ENCODE data around the gene UGT1A8. TPM values are rescaled to one million over a fixed set of nuclear protein-coding genes. Genes with fewer than 3 reads are reported as not detected.
"Not testable (repeated sequence)": the region's sequence is repeated elsewhere in the genome, so short reads cannot be mapped to it uniquely, and the experiment has no call there.

Gene UGT1A8
- total RNA-seq, result not detected

GRCh38 chr2:233617476-233617875, at the start of gene UGT1A8:
Gene UGT1A8 (plus strand): TSS chr2:233617633. CDS start chr2:233617708, 75 bp downstream.
- H3K9me3 Mint-ChIP-seq; H3K4me3 Mint-ChIP-seq; CTCF ChIA-PET; intact Hi-C loops (cut with micrococcal nuclease); H3K4me1 Mint-ChIP-seq (ENCODE audit: low read depth); H3K27ac Mint-ChIP-seq; DNase-seq; H3K36me3 Mint-ChIP-seq (ENCODE audit: low read depth): not testable (repeated sequence)
- peaks cover 30% of the 10 kb centered on the region for H3K27me3 Mint-ChIP-seq (ENCODE audit: low read depth)

GRCh38 chr2:233571001-233571400, 46.4 kb upstream of the UGT1A8 start:
- no peak overlapping the region for H3K4me3 Mint-ChIP-seq
- no peaks in the 10 kb centered on the region for H3K36me3 Mint-ChIP-seq (ENCODE audit: low read depth)
- no peaks in the 10 kb centered on the region for H3K4me1 Mint-ChIP-seq (ENCODE audit: low read depth)
- intact Hi-C loops (cut with micrococcal nuclease), result no loop called here
- CTCF ChIA-PET, result no interaction called here
- H3K27me3 Mint-ChIP-seq (ENCODE audit: low read depth), result no peaks in the 10 kb centered on the region
- H3K27ac Mint-ChIP-seq, result no peak overlapping the region
- no peak for DNase-seq
- no peaks in the 10 kb centered on the region for H3K9me3 Mint-ChIP-seq

GRCh38 chr2:233571462-233571861, 46.0 kb upstream of the UGT1A8 start:
- intact Hi-C loops (cut with micrococcal nuclease), result no loop called here
- H3K4me3 Mint-ChIP-seq, result no peak overlapping the region
- H3K27me3 Mint-ChIP-seq (ENCODE audit: low read depth), result no peaks in the 10 kb centered on the region
- CTCF ChIA-PET, result no interaction called here
- H3K4me1 Mint-ChIP-seq (ENCODE audit: low read depth), result no peaks in the 10 kb centered on the region
- no peak for DNase-seq
- H3K9me3 Mint-ChIP-seq, result no peaks in the 10 kb centered on the region
- no peaks in the 10 kb centered on the region for H3K36me3 Mint-ChIP-seq (ENCODE audit: low read depth)
- H3K27ac Mint-ChIP-seq, result no peak overlapping the region

DNA sequence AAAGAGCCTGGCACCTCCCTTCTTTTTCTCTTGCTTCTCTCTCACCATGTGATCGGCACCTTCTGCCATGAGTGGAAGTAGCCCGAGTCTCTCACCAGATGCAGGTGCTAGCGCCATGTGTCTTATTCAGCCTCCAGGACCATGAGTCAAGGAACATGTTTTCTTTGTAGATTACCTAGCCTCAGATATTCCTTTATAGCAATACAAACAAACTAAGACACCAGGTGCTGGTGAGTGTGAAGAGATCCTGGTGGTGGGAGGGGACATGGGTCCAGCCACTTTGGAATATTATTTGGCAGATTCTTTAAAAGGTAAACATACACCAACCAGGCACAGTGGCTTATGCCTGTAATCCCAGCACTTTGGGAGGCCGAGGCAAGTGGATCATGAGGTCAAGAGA, 45.0 kb upstream of the UGT1A8 start:
- H3K36me3 Mint-ChIP-seq (ENCODE audit: low read depth), result no peaks in the 10 kb centered on the region
- H3K4me1 Mint-ChIP-seq (ENCODE audit: low read depth), result no peaks in the 10 kb centered on the region
- no peak overlapping the region for H3K27ac Mint-ChIP-seq
- peaks cover 2% of the 10 kb centered on the region for H3K9me3 Mint-ChIP-seq
- no peak for DNase-seq
- H3K27me3 Mint-ChIP-seq (ENCODE audit: low read depth), result no peaks in the 10 kb centered on the region
- intact Hi-C loops (cut with micrococcal nuclease), result no loop called here
- CTCF ChIA-PET, result no interaction called here
- no peak overlapping the region for H3K4me3 Mint-ChIP-seq

DNA sequence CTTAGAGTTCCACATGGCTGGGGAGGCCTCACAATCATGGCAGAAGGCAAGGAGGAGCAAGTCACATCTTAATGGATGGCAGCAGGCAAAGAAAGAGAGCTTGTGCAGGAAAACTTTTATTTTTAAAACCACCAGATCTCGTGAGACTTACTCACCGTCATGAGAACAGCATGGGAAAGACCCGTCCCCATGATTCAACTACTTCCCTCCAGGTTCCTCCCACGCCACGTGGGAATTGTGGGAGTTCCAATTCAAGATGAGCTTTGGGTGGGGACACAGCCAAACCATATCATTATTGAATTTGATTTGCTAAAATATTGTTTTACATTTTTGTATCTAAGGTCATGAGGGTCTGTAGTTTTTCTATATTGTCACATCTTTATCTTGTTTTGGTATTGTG, 40.1 kb upstream of the UGT1A8 start:
- CTCF ChIA-PET; H3K36me3 Mint-ChIP-seq (ENCODE audit: low read depth); H3K4me1 Mint-ChIP-seq (ENCODE audit: low read depth); intact Hi-C loops (cut with micrococcal nuclease); H3K27me3 Mint-ChIP-seq (ENCODE audit: low read depth); H3K9me3 Mint-ChIP-seq; H3K4me3 Mint-ChIP-seq; DNase-seq; H3K27ac Mint-ChIP-seq: not testable (repeated sequence)

DNA sequence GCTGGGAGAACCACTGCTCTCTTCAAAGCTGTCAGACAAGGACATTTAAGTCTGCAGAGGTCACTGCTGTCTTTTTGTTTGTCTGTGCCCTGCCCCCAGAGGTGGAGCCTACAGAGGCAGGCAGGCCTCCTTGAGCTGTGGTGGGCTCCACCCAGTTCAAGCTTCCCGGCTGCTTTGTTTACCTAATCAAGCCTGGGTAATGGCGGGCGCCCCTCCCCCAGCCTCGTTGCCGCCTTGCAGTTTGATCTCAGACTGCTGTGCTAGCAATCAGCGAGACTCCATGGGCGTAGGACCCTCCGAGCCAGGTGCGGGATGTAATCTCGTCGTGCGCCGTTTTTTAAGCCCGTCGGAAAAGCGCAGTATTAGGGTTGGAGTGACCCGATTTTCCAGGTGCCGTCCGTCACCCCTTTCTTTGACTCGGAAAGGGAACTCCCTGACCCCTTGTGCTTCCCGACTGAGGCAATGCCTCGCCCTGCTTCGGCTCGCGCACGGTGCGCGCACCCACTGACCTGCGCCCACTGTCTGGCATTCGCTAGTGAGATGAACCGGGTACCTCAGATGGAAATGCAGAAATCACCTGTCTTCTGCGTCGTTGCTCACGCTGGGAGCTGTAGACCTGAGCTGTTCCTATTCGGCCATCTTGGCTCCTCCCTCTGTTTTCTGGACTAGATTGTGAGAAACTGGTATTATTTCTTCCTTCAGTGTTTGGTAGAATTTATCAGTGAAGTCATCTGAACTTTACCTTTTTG, 34.0 kb upstream of the UGT1A8 start:
- H3K36me3 Mint-ChIP-seq (ENCODE audit: low read depth); H3K4me3 Mint-ChIP-seq; H3K4me1 Mint-ChIP-seq (ENCODE audit: low read depth); DNase-seq; intact Hi-C loops (cut with micrococcal nuclease); H3K27ac Mint-ChIP-seq; H3K9me3 Mint-ChIP-seq: not testable (repeated sequence)
- peaks cover 13% of the 10 kb centered on the region for H3K27me3 Mint-ChIP-seq (ENCODE audit: low read depth)
- CTCF ChIA-PET, result interaction anchor here (1.2 kb wide), 1 partner anchor 26 kb away, joined by 3 read pairs; no protein-coding TSS in a partner anchor

GRCh38 chr2:233584210-233584609, 33.2 kb upstream of the UGT1A8 start:
- Mint-ChIP-seq H3K27ac (no peak overlapping the region), H3K9me3 (no peaks in the 10 kb centered on the region), H3K36me3 (ENCODE audit: low read depth) (peaks cover 3% of the 10 kb centered on the region), H3K27me3 (ENCODE audit: low read depth) (peaks cover 13% of the 10 kb centered on the region), H3K4me3 (no peak overlapping the region), H3K4me1 (ENCODE audit: low read depth) (no peaks in the 10 kb centered on the region)
- intact Hi-C loops (cut with micrococcal nuclease), result no loop called here
- CTCF ChIA-PET, result interaction anchor here (1.2 kb wide), 1 partner anchor 27 kb away, joined by 3 read pairs; no protein-coding TSS in a partner anchor
- no peak for DNase-seq

DNA sequence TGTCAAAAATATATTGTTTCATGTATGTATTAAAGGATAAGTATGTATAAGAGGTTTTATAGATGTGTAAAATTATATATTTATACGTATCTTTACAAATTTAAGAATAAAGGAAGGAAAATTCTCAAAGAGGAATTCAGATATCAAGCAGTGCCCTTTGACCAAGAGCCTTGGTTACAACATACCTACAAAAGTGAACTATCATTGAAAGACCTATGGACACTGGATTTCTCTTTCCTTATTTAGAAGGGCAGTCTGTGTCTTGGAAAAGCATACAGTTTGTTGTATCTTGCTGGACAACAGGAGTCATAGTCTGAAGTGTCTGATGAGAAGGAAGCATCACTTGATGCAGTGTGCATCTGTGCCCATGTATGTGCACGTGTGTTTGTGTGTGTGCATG, 29.0 kb upstream of the UGT1A8 start:
- Mint-ChIP-seq H3K4me1 (ENCODE audit: low read depth) (no peaks in the 10 kb centered on the region), H3K9me3 (no peaks in the 10 kb centered on the region), H3K27me3 (ENCODE audit: low read depth) (peaks cover 15% of the 10 kb centered on the region), H3K4me3 (no peak overlapping the region), H3K27ac (no peak overlapping the region), H3K36me3 (ENCODE audit: low read depth) (peaks cover 3% of the 10 kb centered on the region)
- DNase-seq, result no peak
- CTCF ChIA-PET, result no interaction called here
- intact Hi-C loops (cut with micrococcal nuclease), result no loop called here

- not testable (repeated sequence) for DNase-seq; H3K36me3 Mint-ChIP-seq (ENCODE audit: low read depth); H3K9me3 Mint-ChIP-seq
Observed at GRCh38 chr2:233592706-233593105, 24.7 kb upstream of the UGT1A8 start.

DNA sequence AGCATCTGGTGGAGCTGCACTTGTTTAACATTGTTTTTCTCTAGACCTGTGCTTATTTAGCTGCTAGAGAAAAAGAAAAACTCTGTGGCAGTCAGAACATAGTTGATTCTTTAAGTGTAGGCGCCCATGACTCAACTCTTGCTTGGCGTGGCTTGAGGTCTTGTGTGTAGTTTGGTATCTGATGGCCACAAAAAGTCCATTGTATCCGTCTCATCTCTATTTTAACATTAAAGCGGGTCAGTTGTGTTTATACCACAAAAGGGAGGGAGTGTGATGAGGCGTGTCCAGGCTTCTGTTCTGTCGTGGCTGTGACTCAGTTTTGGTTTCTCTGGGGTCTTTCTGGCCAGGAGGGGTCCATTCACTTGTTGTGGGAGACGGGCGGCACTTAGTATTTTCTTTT, 24.2 kb upstream of the UGT1A8 start:
- no peak for DNase-seq
- Mint-ChIP-seq H3K27ac (no peak overlapping the region), H3K36me3 (ENCODE audit: low read depth) (no peaks in the 10 kb centered on the region), H3K27me3 (ENCODE audit: low read depth) (peaks cover 2% of the 10 kb centered on the region), H3K9me3 (no peaks in the 10 kb centered on the region), H3K4me1 (ENCODE audit: low read depth) (no peaks in the 10 kb centered on the region), H3K4me3 (no peak overlapping the region)
- intact Hi-C loops (cut with micrococcal nuclease), result no loop called here
- CTCF ChIA-PET, result no interaction called here

More at GRCh38 chr2:233592706-233593105, 24.7 kb upstream of the UGT1A8 start:
- intact Hi-C loops (cut with micrococcal nuclease); CTCF ChIA-PET; H3K27ac Mint-ChIP-seq; H3K4me1 Mint-ChIP-seq (ENCODE audit: low read depth); H3K27me3 Mint-ChIP-seq (ENCODE audit: low read depth); H3K4me3 Mint-ChIP-seq: not testable (repeated sequence)

GRCh38 chr2:233597522-233597921, 19.9 kb upstream of the UGT1A8 start:
- no peak overlapping the region for H3K27ac Mint-ChIP-seq
- CTCF ChIA-PET, result interaction anchor here (0.7 to 1.1 kb wide), 4 partner anchors 13 to 258 kb away, joined by 3 to 6 read pairs (median 3); no protein-coding TSS in a partner anchor

GRCh38 chr2:233598952-233599351, 18.5 kb upstream of the UGT1A8 start:
- intact Hi-C loops (cut with micrococcal nuclease), result no loop called here
- DNase-seq, result no peak
- Mint-ChIP-seq H3K27me3 (ENCODE audit: low read depth) (peaks cover 6% of the 10 kb centered on the region), H3K4me3 (no peak overlapping the region), H3K36me3 (ENCODE audit: low read depth) (no peaks in the 10 kb centered on the region), H3K9me3 (peaks cover 3% of the 10 kb centered on the region), H3K4me1 (ENCODE audit: low read depth) (no peaks in the 10 kb centered on the region), H3K27ac (no peak overlapping the region)
- CTCF ChIA-PET, result no interaction called here

More at GRCh38 chr2:233597522-233597921, 19.9 kb upstream of the UGT1A8 start:
- H3K27me3 Mint-ChIP-seq (ENCODE audit: low read depth), result peaks cover 6% of the 10 kb centered on the region
- intact Hi-C loops (cut with micrococcal nuclease), result no loop called here
- H3K36me3 Mint-ChIP-seq (ENCODE audit: low read depth), result no peaks in the 10 kb centered on the region
- no peak for DNase-seq
- H3K4me3 Mint-ChIP-seq, result no peak overlapping the region
- no peaks in the 10 kb centered on the region for H3K4me1 Mint-ChIP-seq (ENCODE audit: low read depth)
- H3K9me3 Mint-ChIP-seq, result no peaks in the 10 kb centered on the region

DNA sequence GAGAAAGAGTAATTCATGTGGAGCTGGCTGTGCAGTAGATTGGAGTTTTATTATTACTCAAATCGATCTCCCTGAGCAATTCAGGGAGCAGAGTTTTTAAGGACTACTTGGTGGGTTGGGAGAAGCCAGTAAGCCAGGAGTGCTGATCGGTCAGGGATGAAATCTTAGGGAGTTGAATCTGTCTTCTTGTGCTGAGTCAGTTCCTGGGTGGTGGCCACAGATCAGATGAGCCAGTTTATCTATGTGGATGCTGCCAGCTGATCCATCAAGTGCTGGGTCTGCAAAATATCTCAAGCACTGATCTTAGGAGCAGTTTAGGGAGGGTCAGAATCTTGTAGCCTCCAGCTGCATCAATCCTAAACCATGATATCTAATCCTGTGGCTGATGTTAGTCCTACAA, 17.0 kb upstream of the UGT1A8 start:
- no peak overlapping the region for H3K27ac Mint-ChIP-seq
- CTCF ChIA-PET, result no interaction called here
- H3K9me3 Mint-ChIP-seq, result peaks cover 3% of the 10 kb centered on the region
- no peak for DNase-seq
- no peaks in the 10 kb centered on the region for H3K4me1 Mint-ChIP-seq (ENCODE audit: low read depth)
- no peak overlapping the region for H3K4me3 Mint-ChIP-seq
- no peaks in the 10 kb centered on the region for H3K36me3 Mint-ChIP-seq (ENCODE audit: low read depth)
- H3K27me3 Mint-ChIP-seq (ENCODE audit: low read depth), result peaks cover 6% of the 10 kb centered on the region
- intact Hi-C loops (cut with micrococcal nuclease), result no loop called here

Data from activated naive CD4-positive, alpha-beta T cell treated with anti-CD3 and anti-CD28 coated beads for 36 hours (primary cell).